GM12865 (cell line): ENCODE measurements around the gene TBL3.

Source experiments
- DNase-seq: peaks from one replicate; pipeline ENCODE4 v3.0.0; 2010; ENCODE audit warnings: low read depth
- H3K4me3 ChIP-seq: 2 replicates; pipeline ENCODE4 v1.5.1; 2011; ENCODE audit warnings: mild to moderate bottlenecking, low read depth, low read length, control low read depth
- CTCF ChIP-seq: IDR thresholded peaks from 2 replicates; pipeline ENCODE4 v1.5.1; 2011; ENCODE audit warnings: low read length, control low read depth, low read depth, inconsistent platforms; ENCODE audit not compliant: insufficient read depth; ENCODE audit errors: missing control alignments

The TBL3 gene

GRCh38 chr16:2030036-2030435 lies 58.2 kb downstream of the TBL3 start:
- DNase-seq = no peak
- H3K4me3 ChIP-seq = no peak overlapping the region
- TF ChIP-seq CTCF = no peak

- DNase-seq = no peak
- TF ChIP-seq CTCF = no peak
Observed at GRCh38 chr16:2031081-2031577, 59.3 kb downstream of the TBL3 start.

More at GRCh38 chr16:2031081-2031577, 59.3 kb downstream of the TBL3 start:
- H3K4me3 ChIP-seq = no peak overlapping the region
